ENCODE measurements around the gene GPR162. TPM values are rescaled to one million over a fixed set of nuclear protein-coding genes. Genes with fewer than 3 reads are reported as not detected.
A peak's percentile ranks its signal among the peaks of the same experiment; 100 is the strongest.

The GPR162 gene, protein sequence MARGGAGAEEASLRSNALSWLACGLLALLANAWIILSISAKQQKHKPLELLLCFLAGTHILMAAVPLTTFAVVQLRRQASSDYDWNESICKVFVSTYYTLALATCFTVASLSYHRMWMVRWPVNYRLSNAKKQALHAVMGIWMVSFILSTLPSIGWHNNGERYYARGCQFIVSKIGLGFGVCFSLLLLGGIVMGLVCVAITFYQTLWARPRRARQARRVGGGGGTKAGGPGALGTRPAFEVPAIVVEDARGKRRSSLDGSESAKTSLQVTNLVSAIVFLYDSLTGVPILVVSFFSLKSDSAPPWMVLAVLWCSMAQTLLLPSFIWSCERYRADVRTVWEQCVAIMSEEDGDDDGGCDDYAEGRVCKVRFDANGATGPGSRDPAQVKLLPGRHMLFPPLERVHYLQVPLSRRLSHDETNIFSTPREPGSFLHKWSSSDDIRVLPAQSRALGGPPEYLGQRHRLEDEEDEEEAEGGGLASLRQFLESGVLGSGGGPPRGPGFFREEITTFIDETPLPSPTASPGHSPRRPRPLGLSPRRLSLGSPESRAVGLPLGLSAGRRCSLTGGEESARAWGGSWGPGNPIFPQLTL
- total RNA-seq: under 1 TPM; 0.46 to 0.60 TPM

DNA sequence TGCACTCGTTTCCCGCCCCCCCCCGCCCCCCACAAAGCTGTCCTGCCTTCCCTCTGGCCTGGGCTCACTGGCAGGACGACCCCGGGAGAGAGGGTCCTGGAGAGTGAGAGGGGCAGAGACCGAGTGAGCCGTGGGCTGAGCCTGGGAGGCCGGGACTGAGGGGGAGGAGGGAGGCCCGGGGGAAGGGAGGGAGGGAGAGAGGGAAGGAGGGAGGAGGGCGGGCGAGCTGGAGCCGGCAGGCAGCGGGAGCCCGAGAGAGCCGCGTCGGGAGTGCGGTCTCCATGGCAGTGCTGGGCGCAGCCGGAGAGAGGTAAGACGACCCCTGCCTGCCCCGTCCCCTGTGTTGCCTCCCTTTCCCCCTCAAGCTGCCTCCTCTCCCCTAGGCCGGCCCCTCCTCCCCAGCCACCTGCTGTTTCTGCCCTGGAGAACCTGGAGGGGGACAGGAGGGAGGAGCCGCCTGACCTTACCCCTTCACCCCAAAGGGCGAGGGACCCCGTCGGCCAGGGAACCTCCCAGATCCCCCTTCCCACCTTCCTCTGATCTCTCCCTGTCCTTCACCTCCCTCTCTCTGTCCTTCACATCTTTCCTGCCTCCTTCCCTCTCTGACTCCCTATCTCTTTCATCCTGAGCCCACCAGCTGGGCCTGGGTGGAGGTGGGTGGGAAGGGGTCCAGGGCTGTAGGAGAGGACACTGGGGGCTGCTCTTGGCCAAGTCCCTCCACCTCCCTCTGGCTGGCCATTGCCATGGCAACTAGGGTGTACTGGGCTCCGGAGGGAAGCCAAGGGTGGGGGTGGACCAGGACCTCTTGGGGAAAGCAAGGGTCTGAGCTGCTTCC lies at the start of gene GPR162:
Gene GPR162 (plus strand): TSS at position 231 of the 835 bp plus-strand sequence. CDS start 2,078 bp downstream, outside the sequence.
- no peaks in the 10 kb centered on the region for H3K9me3 Mint-ChIP-seq
- ATAC-seq (no peak), DNase-seq (ENCODE audit: low spot score in 2 of 2) (no peak)
- H3K27ac Mint-ChIP-seq: peak within 1 kb of the TSS in 1 of 2 donors; percentile 91
- peaks cover 8 to 18% of the 10 kb centered on the region in 2 donors for H3K36me3 Mint-ChIP-seq

DNA sequence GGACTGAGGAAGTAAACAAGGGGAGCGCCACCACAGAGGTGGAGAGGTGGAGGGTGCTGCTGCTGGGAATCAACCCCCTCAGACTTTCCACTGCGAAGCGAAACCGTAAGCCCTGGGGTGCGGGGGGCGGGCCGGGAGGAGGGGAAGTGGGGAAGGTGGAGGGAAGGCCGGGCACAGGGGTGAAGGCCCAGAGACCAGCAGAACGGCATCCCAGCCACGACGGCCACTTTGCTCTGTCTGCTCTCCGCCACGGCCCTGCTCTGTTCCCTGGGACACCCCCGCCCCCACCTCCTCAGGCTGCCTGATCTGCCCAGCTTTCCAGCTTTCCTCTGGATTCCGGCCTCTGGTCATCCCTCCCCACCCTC lies 49.3 kb upstream of the GPR162 start, which contains the start of gene LAG3:
Gene LAG3 (plus strand): TSS at position 190 of the 365 bp plus-strand sequence. CDS start 333 bp downstream, outside the sequence.
- H3K36me3 Mint-ChIP-seq: peaks cover 29 to 61% of the 10 kb centered on the region in 2 donors
- H3K9me3 Mint-ChIP-seq: no peaks in the 10 kb centered on the region
- H3K27ac Mint-ChIP-seq: peak within 1 kb of the TSS; percentile 75 to 92
- ATAC-seq: peak; percentile 68 to 70
- peak in 1 of 2 donors; percentile 75 for DNase-seq (ENCODE audit: low spot score in 2 of 2)

DNA sequence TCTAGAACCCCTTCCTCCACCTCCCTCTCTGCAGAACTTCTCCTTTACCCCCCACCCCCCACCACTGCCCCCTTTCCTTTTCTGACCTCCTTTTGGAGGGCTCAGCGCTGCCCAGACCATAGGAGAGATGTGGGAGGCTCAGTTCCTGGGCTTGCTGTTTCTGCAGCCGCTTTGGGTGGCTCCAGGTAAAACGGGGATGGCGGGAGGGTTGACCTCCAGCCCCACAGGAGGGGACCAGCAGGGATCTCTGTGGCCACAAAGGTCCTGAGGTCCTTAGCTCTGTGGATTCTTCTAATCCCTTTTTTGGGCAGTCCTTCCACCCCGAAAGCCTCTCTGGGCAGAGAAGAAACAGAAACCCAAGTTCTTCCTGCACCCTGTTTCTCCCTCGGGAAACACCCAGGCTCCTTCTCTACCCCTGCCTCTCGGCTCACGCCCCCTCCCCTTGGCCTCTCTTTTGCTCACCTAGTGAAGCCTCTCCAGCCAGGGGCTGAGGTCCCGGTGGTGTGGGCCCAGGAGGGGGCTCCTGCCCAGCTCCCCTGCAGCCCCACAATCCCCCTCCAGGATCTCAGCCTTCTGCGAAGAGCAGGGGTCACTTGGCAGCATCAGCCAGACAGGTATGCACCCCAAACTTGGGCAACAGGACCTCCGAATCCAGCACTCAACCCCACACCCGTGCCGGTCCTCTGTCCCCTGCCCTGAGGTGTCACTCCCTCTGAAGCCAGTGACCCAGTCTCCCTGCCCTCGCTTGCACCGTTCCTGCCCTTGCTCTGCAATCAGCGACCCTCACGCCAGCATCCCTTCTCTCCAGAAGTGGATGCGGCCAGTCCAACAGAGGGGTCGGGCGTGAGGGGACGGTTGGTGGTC lies 48.7 kb upstream of the GPR162 start:
- ATAC-seq (peak in 1 of 2 donors; percentile 25), DNase-seq (ENCODE audit: low spot score in 2 of 2) (no peak)
- Mint-ChIP-seq H3K27ac (peak overlapping the region; percentile 75 to 92), H3K9me3 (no peaks in the 10 kb centered on the region), H3K36me3 (peaks cover 23 to 62% of the 10 kb centered on the region in 2 donors)

DNA sequence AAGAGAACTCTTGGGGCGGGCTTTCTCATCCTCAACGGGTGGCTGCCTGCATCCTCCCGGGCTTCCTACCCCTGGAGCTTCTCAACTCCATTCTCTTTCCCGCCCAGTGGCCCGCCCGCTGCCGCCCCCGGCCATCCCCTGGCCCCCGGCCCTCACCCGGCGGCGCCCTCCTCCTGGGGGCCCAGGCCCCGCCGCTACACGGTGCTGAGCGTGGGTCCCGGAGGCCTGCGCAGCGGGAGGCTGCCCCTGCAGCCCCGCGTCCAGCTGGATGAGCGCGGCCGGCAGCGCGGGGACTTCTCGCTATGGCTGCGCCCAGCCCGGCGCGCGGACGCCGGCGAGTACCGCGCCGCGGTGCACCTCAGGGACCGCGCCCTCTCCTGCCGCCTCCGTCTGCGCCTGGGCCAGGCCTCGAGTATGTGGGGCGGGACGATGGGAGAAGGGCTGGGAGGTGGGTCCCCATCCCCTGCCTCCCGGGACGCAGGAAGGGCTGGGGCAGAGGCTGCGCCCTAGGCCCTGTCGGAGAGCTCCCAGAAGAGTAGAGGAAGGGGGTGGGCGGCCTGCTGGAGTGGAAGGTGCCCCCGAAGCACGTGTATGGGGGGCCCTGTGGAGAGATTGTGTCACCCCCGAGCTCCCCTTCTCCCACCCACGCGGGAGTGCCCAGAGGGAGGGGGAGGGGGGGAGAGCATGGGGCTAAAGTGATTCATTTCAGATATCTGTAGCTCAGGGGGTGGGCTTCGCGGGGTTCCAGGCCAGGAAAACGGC lies 47.9 kb upstream of the GPR162 start:
- H3K9me3 Mint-ChIP-seq: no peaks in the 10 kb centered on the region
- no peak for DNase-seq (ENCODE audit: low spot score in 2 of 2)
- peak overlapping the region; percentile 75 to 92 for H3K27ac Mint-ChIP-seq
- H3K36me3 Mint-ChIP-seq: peaks cover 26 to 69% of the 10 kb centered on the region in 2 donors
- ATAC-seq: peak; percentile 13 to 16

DNA sequence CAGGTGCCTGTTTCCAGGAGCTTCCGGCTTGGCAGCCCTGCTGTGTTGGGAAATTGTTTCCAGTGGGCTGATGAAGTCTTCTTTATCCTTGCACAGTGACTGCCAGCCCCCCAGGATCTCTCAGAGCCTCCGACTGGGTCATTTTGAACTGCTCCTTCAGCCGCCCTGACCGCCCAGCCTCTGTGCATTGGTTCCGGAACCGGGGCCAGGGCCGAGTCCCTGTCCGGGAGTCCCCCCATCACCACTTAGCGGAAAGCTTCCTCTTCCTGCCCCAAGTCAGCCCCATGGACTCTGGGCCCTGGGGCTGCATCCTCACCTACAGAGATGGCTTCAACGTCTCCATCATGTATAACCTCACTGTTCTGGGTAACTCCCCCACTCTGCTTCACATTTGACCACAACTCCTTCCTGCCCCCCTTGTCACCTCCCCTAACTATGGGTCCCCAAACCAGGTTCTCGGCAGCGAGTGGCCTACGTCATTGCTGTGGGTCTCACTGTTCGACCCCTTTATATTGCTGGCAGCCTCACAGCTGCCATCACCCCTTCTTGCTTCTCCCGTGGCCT lies 47.0 kb upstream of the GPR162 start:
- Mint-ChIP-seq H3K27ac (peak overlapping the region; percentile 74 to 90), H3K9me3 (no peaks in the 10 kb centered on the region), H3K36me3 (peaks cover 27 to 71% of the 10 kb centered on the region in 2 donors)
- DNase-seq (ENCODE audit: low spot score in 2 of 2): no peak
- no peak for ATAC-seq

DNA sequence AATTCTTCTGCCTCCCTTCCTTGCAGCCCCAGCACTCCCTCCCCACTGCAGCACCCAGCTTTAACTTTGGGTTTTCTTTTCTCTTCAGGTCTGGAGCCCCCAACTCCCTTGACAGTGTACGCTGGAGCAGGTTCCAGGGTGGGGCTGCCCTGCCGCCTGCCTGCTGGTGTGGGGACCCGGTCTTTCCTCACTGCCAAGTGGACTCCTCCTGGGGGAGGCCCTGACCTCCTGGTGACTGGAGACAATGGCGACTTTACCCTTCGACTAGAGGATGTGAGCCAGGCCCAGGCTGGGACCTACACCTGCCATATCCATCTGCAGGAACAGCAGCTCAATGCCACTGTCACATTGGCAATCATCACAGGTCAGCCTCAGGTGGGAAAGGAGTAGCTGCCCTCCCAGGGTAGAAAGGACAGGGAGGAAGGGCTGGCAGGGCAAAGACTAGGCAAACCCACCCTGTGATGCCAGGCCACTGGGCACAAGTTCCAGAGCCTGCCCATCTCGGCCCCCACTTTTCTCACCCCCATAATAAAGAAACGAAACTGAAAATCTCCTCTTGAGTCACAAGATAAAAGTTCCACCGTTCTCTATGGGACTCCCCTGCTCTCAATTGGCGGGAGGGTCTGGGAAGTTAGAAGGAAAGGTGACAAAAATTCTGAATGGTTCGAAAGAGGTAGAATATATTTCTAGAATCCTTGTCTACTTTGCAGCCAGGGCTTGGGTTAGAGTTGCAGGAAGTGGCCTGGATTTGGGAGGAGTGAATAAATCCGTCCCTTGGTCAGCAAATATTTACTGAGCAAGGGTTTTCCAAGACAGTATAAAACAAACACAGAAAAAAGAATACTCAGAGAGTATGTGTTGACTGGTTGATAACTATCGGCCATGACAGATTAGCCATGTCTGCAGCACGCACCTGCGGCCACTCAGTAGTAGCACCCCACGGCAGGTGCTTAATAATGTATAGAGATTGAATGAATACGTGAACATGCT lies 46.1 kb upstream of the GPR162 start:
- no peak for DNase-seq (ENCODE audit: low spot score in 2 of 2)
- no peak for ATAC-seq
- peak overlapping the region; percentile 74 to 90 for H3K27ac Mint-ChIP-seq
- no peaks in the 10 kb centered on the region for H3K9me3 Mint-ChIP-seq
- H3K36me3 Mint-ChIP-seq: peaks cover 27 to 66% of the 10 kb centered on the region in 2 donors

DNA sequence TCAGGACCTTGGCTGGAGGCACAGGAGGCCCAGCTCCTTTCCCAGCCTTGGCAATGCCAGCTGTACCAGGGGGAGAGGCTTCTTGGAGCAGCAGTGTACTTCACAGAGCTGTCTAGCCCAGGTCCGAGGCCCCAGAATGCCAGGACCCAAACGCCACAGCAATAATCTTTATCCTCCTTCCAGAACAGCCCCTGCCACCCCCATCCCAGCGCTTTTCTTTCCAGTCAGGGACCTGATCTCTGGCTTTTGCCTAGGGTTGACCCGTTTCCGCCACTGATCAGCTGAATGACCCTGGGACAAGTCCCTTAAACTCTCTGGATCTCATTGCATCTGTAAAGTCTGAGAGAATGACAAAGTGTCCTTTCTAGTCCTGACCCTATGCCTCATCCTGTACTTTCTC lies 44.2 kb upstream of the GPR162 start:
- Mint-ChIP-seq H3K27ac (peak overlapping the region in 1 of 2 donors; percentile 60), H3K36me3 (peaks cover 27 to 54% of the 10 kb centered on the region in 2 donors)
- no peak for ATAC-seq

DNA sequence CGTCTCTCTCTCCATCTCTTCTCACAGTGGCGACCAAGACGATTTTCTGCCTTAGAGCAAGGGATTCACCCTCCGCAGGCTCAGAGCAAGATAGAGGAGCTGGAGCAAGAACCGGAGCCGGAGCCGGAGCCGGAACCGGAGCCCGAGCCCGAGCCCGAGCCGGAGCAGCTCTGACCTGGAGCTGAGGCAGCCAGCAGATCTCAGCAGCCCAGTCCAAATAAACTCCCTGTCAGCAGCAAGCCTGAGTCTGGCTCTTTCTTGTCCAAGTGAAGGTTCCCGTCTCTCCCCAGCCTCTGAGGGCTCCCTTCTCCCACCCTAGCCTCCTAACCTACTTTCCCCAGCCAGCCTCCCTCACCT lies 43.4 kb upstream of the GPR162 start:
- ATAC-seq: no peak
- DNase-seq (ENCODE audit: low spot score in 2 of 2): no peak
- Mint-ChIP-seq H3K9me3 (no peaks in the 10 kb centered on the region), H3K36me3 (peaks cover 27 to 50% of the 10 kb centered on the region in 2 donors), H3K27ac (peak overlapping the region in 1 of 2 donors; percentile 60)

More for the DNA sequence above, 44.2 kb upstream of the GPR162 start:
- no peaks in the 10 kb centered on the region for H3K9me3 Mint-ChIP-seq
- DNase-seq (ENCODE audit: low spot score in 2 of 2): no peak

DNA sequence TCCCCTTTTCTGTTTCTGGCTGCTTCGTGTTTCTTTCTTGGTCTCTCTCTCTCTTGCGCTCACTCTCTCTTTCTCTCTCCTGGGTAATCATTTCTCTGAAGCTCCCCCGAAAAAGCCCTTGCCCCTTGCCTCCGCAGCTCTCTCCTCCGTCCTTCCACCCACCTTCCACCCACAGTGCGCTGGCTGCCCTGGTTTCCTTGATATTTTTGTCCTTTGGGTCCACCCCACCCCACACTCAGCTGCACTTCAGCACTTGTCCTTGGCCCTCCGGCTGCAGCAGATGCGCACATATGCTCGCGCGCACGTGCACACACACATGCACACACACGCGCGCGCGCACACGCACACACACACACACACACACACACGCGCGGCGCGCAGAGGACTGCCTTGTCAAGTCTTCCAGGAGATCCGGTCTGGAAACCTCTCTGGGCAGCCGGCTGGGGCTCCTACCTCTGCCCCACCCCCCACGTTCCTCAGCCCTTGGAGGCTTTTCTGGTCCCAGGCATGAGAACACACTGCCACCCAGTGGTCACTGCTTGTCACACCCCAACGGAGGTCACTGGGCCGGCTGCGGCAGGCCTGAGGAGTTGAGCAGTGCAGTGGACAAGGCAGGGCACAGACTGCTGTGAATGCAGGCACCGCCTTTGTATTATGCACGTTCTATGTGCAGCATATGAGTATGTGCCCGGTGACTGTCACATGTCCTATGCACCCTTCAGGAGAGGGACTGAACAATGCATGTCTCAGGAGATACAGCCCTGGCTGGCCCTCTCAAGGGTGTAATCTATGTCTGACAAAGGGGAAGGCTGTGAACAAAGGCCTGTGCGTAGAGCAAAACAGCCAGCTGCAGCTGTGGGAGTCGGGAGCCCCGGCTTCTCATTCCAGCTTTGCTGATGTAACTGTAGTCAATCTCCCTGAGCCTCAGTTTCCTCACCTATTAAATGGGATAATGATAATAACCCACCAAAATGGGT lies 42.8 kb upstream of the GPR162 start:
- DNase-seq (ENCODE audit: low spot score in 2 of 2) (peak; percentile 89 to 91), ATAC-seq (peak; percentile 63 to 79)
- Mint-ChIP-seq H3K27ac (peak overlapping the region; percentile 60 to 78), H3K9me3 (no peaks in the 10 kb centered on the region), H3K36me3 (peaks cover 27 to 47% of the 10 kb centered on the region in 2 donors)

DNA sequence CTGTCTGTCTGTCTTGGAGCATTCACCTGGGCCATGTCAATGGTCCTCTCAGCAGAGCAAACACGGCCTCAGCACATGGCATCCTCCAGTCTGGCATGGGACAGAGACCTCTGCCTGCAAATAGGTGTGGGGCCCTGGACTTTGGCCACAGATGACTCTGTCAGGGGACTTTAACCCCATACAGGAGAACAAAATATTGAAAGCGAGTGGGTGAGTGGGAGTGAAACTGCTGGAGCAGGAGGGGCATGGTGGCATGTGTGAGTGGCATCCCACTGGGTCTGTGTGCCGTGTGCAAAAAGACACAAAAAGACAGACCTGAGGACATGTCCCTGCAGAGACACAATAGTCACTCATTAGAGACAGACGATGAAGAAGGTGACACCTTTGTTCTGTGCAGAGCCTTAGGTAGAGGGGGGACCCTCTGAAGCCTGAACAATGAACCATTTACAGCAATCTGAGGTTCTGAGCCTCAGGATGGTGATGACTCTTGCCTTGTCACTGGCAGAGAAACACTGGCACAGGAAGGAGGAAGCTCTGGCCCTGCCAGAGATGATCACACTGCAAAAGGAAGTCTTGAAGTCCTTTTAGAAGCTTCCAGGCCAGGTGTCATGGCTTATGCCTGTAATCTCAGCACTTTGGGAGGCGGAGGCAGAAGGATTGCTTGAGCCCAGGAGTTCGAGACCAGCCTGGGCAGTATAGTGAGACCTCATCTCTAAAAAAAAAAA lies 41.8 kb upstream of the GPR162 start:
- Mint-ChIP-seq H3K9me3 (no peaks in the 10 kb centered on the region), H3K27ac (peak overlapping the region; percentile 60 to 78), H3K36me3 (peaks cover 21 to 38% of the 10 kb centered on the region in 2 donors)
- peak; percentile 19 to 30 for ATAC-seq
- no peak for DNase-seq (ENCODE audit: low spot score in 2 of 2)

DNA sequence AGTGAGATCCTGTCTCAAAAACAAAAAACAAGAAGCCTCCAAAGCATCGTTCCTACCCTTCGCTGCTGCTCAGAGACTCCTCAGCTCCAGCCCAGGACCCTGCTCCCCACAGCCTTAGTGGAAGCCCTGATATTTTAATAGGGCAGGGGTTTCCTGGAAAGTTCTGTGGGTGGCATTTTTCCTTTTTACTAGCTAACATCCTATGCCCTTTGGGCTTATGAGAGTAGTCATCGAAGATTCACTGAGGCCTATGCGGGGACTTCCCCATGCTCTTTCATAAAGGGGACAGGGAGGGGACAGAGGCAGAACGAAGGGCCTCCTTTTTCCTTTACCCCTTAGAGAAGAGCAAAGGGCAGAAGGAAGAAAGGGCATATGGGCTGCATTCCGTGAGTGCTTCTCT lies 41.0 kb upstream of the GPR162 start:
- peak in 1 of 2 donors; percentile 70 for DNase-seq (ENCODE audit: low spot score in 2 of 2)
- H3K9me3 Mint-ChIP-seq: no peaks in the 10 kb centered on the region
- ATAC-seq: peak; percentile 61 to 81
- peaks cover 14 to 31% of the 10 kb centered on the region in 2 donors for H3K36me3 Mint-ChIP-seq
- peak overlapping the region; percentile 50 to 60 for H3K27ac Mint-ChIP-seq

DNA sequence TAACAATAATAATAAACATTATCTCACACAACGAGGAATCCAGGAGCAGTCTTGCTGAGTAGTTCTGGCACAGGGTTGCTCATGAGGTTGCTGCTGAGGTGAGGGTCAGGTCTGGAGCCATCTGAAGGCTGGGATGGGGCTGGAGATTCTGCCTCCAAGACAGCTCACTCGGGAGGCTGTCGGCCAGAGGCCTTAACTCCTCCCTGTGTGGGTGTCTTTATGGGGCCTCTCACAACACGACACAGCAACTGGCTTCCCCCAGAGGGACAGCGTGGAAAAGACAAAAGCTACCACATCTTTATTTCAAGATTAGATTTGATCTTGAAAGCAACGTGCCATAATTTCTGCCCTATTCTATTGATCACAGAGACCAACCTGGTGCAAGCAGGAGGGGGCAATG lies 39.5 kb upstream of the GPR162 start:
- Mint-ChIP-seq H3K9me3 (no peaks in the 10 kb centered on the region), H3K27ac (no peak overlapping the region), H3K36me3 (peaks cover 5 to 18% of the 10 kb centered on the region in 2 donors)
- ATAC-seq (no peak), DNase-seq (ENCODE audit: low spot score in 2 of 2) (no peak)

Measured in activated naive CD4-positive, alpha-beta T cell treated with anti-CD3 and anti-CD28 coated beads, Interleukin-2, amount 50 U/mL, for 72 hours (primary cell).